ENCODE measurements around the gene TMEM107.

The TMEM107 gene

GRCh38 chr17:8148560-8148959 is 27.6 kb downstream of the TMEM107 start:
- no peak for DNase-seq

DNA sequence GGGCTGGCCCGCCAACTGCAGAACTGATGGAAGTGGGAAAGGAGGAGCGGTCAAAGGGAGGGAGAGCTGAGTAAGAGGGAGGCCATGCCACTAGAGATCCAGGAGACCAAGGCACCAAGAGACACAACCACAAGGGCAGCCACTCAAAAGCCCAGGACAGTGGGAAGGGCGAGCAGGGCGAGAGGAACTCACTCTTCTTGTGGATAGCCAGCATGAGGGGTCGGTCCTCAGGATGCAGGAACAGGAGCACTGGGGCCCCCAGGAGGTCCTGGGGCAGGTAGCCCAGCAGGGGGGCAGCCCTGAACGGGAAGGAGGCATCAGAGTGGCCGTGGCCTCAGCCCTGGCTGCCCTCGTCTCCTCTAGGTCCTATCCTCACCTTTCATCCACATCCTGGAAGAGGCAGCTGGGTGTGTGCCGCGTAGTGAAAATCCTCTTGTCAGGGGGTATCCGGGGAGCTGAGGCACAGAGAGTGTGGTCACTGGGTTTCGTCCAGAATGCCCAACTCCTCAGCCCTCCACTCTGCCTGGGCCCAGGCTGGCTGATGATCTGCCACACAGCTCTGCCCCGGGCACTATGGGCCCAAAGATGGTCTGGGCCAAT is 28.3 kb downstream of the TMEM107 start:
- no peak for DNase-seq

DNA sequence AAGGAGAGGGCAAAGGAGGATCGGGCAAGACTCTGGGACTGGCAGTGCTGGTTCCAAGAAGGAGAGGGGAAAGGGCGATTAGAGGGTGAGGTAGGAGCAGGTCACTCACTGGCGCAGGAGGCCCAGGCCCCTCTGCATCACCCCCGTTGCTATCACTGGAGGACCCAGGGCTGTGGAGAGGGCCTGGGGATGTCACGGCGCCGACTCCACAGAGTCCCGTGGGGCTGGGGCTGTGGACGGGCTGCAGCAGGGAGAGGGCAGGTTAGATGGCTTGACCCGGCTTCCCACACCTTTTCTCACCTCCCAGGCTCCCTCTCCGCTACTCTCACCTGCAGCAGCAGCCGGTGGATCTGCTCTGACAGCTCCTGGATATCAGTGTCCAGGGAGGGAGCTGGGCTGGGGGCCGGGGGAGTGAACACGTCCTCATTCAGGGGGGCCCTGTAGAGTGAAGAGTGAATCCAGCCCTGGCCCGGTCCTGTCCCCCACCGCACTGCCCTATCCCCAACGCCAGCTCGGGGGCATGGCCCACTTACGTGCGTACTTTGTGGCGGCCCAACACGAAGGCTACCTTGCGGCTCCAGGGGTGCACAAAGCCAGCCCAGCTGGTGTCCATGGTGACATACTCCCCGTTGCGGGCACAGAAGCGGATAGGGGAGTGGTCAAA is 28.9 kb downstream of the TMEM107 start:
- no peak for DNase-seq

DNA sequence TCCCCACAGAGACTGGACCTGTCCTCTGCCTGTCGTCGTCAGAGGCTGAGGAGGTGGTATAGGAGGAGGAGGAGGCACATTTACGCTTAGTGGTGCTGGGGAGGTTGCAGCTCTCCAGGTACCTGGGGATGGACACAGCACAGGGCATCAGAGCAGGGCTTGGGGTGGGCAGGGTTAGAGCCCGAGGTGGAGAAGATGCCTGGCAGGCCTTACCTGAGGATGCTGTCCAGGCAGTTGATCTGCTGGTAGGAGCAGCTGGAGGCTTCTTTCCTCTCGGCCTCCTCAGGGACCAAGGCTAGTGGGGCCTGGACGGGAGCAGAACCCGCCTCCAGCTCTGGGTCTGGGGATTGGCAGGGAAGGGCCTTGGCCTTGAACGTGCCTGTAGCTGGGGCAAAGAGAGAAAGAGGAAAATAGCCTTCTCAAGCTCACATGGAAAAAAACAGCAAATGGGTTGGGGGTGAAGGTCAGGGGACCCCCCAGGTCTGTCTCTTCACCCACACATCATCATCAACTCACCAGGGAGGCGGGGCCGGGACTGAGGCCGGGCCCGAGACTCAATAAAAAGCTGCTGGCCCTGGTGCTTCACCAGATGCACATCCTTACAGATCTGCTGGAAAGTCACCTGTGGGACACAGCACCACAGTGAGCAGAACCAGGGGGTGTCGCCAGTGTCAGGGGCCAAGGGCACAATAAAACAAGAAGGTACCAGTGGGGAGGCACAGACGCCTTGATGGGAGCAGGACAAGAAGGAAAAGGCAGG is 29.6 kb downstream of the TMEM107 start:
- DNase-seq: no peak

GRCh38 chr17:8145811-8146210 is 30.4 kb downstream of the TMEM107 start:
- no peak for DNase-seq

DNA sequence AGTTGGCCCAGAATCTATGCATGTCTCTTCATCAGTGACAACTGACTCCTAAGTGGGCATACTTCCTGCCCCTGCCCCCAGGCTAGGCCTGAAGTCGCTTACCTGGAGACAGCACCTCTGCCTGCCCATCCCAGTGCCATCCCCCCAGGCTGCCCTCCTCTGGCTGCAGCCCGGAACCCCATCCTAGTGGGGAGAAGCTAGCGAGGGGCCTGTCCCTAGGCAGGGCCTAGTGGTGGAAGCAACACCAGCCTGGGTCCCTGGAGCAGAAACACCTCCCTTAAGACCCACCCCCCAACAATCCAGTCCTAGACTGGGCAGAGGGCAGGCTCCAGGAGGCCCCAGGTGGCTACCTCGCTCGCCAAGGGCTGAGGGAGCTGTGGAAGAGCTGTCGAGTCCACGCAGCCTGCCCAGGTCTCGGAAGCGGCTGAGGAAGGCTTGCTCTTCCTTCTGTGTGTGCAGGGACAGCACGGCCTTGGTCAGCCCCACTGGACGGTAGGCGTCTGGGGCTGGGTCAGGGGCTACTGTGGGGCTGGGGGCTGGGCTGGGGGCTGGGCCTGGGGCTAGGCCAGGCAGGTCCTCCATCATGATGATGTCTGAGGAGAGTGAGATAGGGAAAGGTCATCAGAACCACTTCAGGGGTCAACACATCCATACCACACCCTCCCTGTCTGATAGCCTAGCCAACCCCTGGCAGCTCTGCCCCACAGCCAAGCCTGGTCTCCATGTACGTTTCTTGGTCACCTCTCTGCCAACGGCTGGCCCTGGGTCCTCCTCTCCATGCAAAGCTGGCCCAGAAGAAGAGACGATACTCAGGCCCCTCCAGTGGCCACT is 31.6 kb downstream of the TMEM107 start:
- no peak for DNase-seq

DNA sequence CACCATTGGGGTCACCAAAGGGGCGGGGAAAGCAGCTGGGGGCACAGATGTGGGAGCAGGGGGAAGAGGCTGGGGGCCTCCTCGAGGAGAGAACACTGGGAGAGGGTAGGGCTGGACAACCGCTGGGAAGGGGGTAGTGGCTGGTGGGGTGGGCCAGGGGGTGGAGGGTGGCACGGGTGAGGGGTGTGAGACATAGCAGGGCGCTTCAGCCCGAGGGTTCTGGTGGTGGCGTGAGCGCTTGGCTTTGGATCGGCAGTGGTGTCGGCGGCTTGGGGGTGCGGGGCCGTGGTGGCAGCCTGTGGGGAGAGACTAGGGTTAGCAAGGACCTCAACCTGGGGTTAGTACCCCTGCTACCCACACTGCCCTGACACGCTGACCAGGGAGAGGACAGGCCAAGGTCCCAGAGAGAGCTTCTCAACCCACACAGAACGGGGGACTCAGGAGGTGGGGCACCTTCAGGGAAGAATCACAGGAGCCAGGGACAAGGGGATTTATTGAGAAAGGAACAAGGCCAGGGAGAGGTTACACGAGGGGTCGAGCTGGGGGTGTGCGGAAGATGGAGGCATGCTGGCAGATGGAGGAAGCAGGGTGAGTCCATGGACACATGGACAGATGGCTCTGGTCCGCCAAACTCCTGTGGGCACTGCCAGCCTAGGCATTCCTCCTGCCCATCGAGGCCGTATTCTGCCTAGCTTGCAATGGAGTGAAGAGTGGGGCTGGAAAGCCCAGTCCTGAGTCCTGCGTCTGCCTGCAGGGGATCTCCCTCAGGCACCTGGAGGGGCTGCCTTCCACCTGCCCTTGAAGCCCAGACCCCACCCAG is 32.4 kb downstream of the TMEM107 start:
- DNase-seq: no peak

DNA sequence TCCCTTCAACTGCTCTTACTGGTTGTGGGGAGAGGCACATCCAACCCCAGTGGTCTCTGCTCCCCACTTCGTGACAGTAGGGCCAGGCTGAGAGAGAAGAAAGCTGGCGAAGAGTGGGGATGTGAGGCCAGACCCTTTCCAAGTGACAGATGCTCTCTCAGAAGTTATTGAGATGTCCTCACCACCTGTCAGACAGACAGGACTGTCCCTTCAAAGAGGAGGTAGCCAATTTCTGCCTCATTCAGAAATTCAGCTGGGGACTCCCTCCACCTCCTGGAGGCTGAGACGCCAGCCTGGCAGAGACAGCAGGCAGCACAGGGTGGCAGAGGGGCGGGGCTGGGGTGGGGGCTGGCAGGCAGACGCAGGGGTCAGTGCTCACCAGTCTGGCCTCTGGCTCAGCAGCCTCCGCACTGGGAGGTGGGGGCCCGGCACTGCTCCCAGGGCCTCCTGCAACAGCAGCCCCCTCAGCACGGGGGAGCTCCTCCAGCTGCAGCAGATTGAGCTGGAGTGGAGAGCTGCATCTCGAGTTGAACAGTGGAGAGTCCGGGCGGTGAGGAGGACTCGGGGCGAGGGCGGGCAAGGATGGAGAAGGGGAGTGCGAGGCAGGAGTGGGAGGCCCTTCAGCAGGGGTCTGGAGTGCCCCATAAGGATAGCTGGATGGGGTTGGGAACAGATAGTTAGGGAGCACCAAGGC is 33.1 kb downstream of the TMEM107 start:
- DNase-seq: no peak

DNA sequence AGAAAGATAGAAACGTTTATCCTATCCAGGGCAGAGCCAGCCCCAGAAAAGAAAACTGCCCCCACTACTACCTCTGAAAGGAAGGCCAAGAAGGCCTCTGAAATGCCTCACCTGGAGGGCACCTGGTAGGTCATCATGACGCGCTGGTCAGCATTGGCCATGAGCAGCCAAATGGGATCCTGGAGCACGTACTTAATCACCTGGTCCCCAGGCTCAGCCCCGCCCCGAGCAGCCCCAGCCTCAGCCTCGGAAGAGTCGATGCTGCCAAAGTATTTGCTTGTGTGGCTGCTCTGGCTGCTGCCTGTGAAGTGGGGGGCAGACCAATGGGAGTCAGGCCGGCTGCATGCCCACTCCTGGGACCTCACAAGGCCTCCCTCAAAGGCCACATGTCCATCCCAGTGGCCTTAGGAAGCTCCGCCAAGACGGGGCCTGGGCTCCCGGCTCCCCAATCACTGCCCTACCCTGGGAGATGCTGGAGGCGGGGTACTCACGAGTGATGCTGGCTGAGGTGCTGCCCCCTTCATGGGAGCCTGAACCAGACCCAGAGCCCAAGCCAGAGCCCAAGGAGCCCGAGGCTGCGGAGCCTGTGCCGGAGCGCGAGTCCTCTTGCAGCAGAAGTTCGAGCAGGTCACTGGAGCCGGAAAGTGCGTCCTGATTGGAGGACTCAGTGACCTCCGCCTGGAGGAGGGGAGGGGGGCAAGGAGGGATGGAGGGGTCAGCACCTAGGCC is 33.9 kb downstream of the TMEM107 start:
- no peak for DNase-seq

- DNase-seq: no peak
These were observed 34.4 kb downstream of the TMEM107 start for GRCh38 chr17:8141741-8142140.

GRCh38 chr17:8141045-8141444 is 35.1 kb downstream of the TMEM107 start:
- no peak for DNase-seq

DNA sequence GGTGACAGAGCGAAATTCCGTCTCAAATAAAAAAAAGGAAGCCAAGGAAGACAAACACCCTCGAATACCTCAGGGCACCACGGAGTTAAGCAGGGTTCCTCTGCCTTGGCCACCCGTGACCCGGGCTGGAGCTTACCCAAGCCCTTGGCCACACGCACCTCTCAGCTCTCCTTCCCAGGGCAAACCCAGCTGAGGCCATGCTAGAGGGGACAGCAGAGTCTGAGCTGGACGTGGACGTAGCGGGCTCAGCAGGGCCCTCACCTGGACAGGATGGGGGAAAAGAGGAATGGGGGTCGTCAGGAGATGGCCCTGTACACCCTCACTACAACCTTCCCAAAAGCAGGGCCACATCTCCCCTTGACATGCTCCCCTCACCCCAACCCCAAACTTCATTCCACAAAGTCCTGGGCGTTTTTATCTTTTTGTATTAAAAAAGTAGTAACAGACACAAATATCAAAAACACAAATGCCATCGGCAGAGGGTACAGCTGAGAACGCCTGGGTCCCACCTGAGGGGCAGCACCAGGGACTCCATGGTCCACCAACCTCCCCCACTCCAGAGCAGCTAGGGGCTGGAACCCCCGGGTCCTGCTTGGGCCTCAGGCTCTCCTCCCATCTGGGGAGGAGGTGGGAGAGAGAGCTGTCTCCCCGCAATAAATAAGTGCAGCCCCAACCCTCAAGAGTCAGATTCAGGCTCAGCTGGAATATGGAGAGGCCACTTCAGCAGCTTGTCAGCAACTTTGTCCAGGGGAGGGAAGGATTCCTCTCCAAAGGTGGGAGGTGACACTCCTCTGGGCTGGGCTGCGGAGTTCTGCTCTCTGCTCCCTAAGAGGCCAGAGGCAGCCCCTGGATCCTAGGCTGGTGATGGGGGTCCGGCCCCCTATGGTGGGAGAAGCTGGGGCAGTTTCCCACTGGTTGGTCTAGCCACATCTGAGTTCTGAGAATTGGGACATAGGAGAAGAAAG is 35.8 kb downstream of the TMEM107 start:
- DNase-seq: no peak

DNA sequence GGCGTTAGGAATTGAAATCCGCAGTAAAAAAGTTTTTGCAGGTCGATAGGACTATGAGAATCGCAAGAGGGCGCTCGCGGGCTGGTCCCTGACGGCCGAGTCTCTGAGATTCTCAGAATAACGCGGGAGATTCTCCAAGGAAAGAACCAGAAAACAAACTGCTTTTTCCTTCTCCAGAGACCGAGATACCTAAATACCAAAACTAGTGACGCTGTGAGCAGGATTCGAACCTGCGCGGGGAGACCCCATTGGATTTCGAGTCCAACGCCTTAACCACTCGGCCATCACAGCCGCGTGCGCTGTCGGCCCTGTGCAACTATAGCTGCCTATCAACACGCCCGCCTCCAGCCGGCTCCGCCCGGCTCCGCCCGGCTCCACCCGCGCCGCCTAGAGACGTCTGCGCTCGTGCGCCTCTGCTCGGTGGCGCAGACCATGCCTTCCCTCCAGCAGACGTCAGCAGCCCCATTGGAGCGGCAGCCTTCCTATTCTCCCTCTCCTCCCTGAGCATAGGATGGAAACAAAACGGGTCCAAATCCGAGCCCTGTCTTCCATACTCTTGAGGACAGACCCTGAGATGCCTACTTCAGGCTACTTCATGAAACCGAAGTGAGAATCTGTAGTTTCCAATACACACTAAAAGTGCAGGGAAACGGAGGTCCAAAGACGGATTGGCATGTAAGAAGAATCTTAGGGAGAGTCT is 37.4 kb downstream of the TMEM107 start:
- DNase-seq: peak; percentile 96

- DNase-seq: no peak
These were observed 37.9 kb downstream of the TMEM107 start for GRCh38 chr17:8138374-8138671.

GRCh38 chr17:8137645-8138373 is 38.4 kb downstream of the TMEM107 start:
- no peak for DNase-seq

DNA sequence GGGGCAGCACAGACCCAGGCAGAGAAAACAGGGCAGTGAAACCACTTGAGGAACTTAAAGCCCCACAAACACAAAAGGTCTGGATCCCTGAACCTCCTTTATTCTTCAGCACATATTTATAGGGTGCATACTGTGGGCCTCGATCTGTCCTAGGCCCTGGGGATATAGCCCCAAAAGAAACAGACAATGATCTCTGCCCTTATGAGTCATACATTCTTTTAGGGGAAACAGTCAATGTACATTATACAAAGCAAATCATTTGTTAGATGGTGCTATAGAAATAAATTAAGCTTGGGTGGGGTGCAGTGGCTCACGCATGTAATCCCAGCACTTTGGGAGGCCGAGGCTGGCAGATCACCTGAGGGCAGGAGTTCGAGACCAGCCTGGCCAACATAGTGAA is 42.2 kb downstream of the TMEM107 start:
- DNase-seq: no peak

GRCh38 chr17:8133399-8133798 is 42.8 kb downstream of the TMEM107 start:
- no peak for DNase-seq

DNA sequence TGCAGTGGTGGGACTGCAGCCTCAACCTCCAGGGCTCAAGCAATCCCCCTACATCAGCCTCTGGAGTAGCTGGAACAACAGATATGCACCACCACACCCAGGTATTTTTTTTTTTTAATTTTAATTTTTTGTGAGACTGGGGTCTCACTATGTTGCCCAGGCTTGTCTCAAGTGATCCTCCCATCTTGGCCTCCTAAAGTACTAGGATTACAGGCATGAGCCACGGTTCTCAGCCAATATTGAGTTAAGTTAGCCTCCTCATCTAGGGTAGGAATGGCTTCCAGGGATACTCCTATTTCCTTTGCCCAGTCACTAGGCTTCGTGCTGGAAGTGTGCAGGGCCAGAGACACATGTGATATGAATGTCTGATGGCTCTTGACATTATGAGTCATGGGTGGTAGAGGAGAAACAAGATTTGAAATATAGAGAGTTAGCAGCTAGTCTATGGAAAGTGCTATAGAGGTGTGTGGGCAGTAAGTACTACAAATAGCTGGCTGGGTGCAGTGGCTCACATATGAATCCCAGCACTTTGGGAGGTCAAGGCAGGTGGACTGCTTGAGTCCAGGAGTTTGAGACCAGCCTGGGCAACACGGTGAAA is 44.2 kb downstream of the TMEM107 start:
- no peak for DNase-seq
